SH-SY5Y (cell line): Measurements from ENCODE around the gene TNFRSF9.

Source experiments
- GATA2 ChIP-seq: IDR thresholded peaks from 2 replicates; pipeline ENCODE4 v1.6.1; 2011; ENCODE audit warnings: mild to moderate bottlenecking, low read depth, low read length
- GATA3 ChIP-seq: IDR thresholded peaks from 2 replicates; pipeline ENCODE4 v1.6.1; 2011; ENCODE audit warnings: low read depth, mild to moderate bottlenecking, low read length, moderate library complexity

The TNFRSF9 gene

DNA sequence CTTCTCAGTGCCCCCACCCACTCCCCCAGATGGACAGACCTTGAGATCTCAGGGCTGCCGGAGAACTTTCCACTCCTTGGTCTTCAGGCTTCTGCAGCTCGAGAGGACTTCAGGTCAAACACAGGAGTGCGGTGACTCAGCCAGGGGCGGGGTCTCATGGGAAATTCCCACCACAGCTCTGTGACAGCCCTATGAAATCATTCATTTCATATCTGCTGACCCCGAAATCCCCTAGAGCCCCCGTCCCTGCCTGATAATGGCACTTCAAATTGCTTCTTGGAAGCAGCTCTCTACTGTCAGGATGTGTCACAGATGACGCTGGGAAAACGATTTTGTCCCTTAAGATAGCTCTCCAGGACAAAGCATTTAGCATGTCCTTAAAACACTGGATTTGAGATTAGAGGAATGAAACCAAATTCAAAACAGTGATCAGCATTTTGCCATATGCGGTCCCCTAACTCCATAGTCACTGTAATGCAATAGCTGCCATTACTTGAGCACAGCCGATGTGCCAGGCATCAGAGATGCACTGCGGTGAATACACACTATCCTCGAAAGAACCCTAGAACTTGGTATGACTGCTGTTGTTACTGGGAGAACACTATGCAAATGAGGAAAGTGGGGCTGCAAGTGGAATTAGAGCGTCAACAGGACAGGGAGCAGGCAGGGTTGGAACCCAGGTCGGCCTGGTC is at the start of gene TNFRSF9:
TSS of gene TNFRSF9 (minus strand) at position 95 of the 692 bp plus-strand sequence. CDS start 845 bp downstream, outside the sequence.
- no peak for TF ChIP-seq GATA3
- TF ChIP-seq GATA2 = no peak

DNA sequence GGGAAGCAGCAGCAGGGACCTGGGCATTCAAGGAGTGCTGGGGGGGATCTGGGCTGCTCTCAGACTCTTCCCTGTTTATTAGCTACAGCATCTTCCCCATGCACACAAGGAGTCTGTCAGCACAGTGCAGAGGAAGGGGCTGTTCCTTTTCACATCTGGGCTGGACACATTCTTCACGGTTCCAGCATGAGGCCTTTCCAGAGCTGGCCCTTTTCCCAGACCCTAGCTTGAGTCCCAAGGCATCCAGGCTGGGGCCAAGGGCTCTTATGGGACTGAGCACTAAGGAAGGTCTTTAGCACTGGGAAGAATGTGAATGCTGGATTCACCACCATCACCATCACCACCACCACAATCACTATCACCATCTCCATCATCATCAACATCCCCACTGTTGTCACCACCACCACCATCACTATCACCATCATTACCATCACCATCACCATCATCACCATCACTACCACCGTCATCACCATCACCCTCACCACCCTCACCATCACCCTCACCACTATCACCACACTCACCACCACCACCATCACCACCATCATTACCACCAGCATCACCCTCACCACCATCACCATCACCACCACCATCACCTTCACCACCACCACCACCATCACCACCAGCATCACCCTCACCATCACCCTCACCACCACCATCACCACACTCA is 49.3 kb upstream of the TNFRSF9 start:
- TF ChIP-seq GATA2 = no peak
- TF ChIP-seq GATA3 = no peak

DNA sequence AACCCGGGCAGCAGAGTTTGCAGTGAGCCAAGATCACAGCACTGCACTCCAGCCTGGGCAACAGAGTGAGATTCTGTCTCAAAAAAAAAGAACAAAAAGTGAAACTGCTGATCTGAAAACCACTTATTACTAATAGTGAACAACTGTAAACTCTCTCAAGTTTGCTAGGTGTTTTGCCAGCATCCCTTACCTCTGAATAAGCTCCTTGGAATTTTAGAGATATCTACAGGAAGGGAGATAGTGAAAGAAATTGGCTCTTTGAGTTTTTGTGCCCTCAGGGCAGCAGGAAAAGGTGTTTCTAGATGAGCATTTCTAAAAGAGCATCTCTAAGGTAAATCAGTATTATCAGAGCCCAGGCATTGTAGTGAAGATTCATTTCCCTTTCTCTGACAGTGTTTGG is 47.9 kb upstream of the TNFRSF9 start:
- TF ChIP-seq GATA2 = no peak
- TF ChIP-seq GATA3 = no peak

GRCh38 chr1:7987528-7987927 is 46.9 kb upstream of the TNFRSF9 start:
- TF ChIP-seq GATA3 (no peak), GATA2 (no peak)

DNA sequence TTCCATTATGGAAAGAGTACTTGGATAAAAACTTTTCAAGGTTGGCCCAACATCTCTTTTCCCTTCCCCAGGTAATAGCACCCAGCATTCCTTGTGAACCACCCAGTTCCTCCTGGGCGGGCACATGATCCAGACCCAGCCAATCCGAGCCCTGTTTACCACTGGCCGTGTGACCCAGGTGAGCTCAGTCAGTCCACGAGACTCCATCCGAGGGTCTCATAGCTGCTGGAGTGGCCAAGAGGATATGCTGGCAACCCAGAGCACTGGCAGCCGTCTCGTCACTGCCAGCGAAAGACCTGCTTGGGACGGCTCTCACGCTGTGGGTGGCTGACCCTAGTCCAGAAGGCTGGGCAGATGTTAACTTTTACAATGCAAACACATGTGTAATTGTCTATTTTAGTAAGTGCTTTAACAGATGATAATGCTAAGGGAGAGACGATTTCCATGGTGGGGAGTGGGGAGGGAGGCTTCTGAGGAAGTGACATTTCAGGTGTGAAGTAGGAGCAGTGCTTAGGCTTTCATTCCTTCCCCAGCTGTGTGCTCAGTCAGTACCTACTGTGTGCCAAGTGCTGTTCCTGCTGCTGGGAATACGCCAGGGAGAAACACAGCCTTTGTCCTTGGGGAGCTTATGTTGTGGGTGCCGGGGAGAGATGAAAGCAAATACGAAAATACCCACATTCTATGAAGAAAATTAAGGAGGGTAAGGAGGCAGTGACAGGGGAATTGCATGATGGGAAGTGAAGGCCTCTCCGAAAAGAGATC is 45.4 kb upstream of the TNFRSF9 start:
- TF ChIP-seq GATA2 (no peak), GATA3 (no peak)

DNA sequence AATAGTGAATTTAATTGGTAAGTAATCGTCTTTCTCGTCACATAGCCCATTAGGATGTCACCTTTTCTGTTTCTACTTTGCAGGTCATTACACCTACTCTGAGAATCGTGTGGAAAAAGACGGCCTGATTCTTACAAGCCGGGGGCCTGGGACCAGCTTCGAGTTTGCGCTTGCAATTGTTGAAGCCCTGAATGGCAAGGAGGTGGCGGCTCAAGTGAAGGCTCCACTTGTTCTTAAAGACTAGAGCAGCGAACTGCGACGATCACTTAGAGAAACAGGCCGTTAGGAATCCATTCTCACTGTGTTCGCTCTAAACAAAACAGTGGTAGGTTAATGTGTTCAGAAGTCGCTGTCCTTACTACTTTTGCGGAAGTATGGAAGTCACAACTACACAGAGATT is 44.2 kb upstream of the TNFRSF9 start:
- TF ChIP-seq GATA3 = no peak
- no peak for TF ChIP-seq GATA2

DNA sequence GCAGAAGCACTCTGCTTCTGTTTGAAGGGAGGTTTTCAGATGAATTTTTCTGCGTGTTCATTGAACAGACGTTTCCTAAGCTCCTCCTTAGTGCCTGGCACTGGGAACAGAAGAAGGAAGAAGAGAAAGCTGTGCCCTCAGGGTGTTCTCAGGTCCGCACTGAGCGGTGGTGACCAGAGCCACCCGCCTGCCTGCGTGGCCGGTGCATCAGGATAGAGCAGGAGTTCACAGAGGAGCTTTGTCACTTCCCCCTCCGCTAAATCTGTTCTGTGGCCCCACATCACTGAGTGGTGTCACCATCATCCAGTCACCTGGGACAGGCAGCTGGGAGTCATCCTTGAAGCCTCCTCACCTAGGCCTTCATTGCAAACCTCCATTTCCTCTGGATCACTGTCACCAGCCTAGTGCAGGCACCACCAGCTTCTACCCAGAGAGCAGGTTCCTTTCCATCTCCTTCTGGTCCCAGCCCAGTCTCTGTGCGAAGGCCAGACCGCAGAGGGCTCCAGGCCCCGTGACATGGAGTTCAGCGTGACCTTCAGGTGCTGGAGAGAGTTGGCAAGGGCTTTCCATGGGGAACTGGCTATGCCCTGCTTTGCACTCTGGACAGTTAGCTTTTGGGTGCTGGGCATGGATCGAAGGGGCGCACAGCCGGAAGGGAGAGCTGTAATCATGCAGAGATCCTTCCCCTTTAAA is 42.6 kb upstream of the TNFRSF9 start:
- TF ChIP-seq GATA2 (no peak), GATA3 (no peak)

DNA sequence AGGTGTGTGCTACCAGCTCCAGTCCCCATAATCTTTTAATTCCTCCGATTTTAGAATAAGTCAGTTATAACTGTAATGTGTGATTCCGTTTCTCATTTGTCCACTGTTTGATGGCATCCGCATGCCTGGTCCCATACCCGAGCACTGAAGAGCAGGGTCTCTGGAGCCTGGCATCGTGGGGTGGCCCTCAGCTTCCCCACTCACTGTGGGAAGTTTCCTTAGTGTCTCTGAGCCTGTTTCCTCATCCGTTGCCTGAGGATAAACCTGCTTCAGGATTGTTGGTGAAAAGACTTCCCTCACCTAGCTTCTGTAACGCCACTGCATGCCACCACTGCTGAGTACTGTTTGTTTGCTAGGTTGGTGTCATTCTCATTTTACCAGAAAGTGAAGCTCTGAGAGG is 40.3 kb upstream of the TNFRSF9 start:
- TF ChIP-seq GATA3 = no peak
- no peak for TF ChIP-seq GATA2

DNA sequence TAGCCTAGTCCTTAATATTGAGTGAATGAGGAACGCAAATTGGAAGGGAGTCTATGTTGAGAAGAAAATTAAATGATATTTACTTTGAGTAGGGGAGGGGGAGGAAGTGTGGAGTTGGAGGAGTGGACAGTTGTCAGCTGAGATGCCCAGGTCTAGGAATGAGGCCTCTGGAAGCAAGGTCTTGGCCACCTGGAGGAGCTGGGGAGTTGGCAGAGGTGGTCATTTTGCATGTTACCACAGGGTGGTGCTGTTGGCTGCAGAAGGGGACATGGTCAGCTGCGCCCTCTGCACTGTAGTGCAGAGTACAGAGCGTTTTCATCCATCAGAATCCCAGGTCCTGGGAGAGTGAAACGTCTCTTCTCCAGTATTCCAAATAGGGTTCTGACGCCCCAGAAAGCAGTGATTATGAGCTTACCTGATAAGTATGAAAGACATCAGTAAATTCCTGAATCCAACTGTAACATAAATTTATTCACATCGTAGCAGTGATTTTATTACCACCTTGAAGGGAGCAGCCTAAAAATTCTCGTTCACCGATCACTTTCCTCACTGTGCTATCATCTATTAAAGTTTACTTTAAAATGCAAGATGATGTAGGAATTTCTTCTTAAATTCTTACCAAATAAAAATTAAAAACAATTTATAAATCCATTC is 34.7 kb upstream of the TNFRSF9 start:
- TF ChIP-seq GATA3 (no peak), GATA2 (no peak)

DNA sequence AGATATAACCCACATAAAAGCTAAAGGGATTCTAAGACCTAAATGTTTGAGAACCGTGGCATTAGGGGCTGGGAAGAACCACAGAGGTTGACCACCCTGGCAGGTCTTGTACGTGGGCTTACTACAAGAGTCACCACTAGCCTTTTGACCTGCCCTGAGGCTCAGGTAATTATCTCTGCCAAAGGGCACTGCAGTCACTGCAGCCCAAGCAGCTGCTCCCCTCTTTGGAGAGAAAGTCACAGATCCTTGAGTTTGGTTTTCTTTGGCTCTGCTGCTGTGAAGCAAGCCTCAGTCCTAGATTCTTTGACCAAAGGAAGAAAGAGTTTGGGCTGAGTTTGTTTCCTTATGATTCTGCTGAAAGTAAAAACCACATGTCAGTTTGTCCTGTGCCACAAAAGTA is 32.4 kb upstream of the TNFRSF9 start:
- TF ChIP-seq GATA2 (no peak), GATA3 (no peak)

DNA sequence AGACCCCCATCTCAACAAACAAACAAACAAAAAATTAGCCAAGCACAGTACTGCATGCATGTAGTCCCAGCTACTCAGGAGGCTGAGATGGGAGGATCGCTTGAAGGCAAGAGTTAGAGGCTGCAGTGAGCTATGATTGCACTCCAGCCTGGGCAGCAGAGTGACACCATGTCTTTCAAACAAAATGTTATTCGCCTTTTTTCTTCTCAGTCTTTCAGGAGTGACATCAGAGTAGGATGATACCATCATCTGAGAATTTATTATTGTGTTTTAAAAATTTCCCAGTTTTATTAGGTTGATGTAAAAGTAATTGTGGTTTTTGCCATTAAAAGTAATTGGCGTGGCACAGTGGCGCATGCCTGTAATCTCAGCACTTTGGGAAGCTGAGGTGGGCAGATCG is 31.6 kb upstream of the TNFRSF9 start:
- TF ChIP-seq GATA3 (no peak), GATA2 (no peak)

DNA sequence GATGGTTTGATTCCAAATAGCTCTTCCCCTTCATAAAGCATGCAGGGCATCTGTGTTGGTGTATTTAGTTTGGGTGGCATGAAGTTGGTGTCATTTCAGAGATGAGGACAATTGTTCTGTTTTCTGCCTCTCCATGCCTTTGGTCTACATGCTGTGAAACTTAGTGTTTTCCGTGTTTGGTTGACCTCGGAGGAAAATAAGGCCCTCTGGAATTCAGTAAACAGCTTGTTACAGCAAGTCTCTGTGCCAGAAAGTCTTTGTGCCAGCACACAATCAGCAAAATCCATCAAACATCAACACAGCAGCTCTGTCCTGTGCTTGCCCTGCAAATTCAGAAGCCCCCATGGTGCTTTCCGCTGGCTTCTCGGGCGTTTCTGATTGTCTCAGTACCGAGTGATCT is 30.4 kb upstream of the TNFRSF9 start:
- TF ChIP-seq GATA3 = no peak
- no peak for TF ChIP-seq GATA2

- TF ChIP-seq GATA2 (no peak), GATA3 (no peak)
These were observed 29.6 kb upstream of the TNFRSF9 start for GRCh38 chr1:7970246-7970645.

DNA sequence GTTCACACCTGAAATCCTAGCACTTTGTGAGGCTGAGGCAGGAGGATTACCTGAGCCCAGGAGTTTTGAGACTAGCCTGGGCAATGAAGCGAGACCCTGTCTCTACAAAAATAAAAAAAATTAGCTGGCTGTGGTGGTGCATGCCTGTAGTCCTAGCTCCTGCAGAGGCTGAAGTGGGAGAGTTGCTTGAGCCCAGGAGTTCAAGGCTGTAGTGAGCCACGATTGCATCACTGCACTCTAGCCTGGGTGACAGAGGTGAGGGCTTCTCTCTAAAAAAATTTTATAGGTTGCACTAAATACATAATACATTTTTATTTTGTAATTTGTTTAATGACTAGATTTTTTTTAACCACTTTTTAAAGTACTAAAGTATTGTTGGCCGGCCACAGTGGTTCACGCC is 27.0 kb upstream of the TNFRSF9 start:
- TF ChIP-seq GATA3 = no peak
- TF ChIP-seq GATA2 = no peak

DNA sequence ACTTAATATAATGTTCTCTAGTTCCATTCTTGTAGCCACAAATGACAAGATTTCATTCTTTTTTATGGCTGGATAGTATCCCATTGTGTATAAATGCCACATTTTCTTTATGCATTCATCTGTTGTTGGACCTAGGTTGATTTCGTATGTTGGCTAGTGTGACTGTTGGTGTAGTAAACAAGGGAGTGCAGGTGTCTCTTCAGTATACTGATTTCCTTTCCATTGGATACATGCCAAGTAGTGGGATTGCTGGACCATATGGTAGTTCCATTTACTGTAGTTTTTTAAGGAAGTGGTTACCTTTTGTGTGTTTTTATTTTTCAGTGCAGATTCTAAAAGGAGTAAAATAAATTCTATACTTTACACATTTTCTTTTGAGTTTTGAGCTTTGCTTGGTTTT is 26.6 kb upstream of the TNFRSF9 start:
- TF ChIP-seq GATA2 (no peak), GATA3 (no peak)
